Esophagus (tissue), 2 donors: ENCODE data around the gene PRTN3. TPM values are rescaled to one million over a fixed set of nuclear protein-coding genes. Genes with fewer than 3 reads are reported as not detected.
"Not testable (repeated sequence)": the region's sequence is repeated elsewhere in the genome, so short reads cannot be mapped to it uniquely, and the experiment has no call there.

ENCODE experiments used
- H3K27ac ChIP-seq, 2 donors: one replicate each; pipeline ENCODE4 v1.5.1; 2013; ENCODE audit warnings: low read depth in 2 of 2, mild to moderate bottlenecking in 2 of 2, inconsistent platforms in 1 of 2, low read length in 1 of 2, moderate library complexity in 1 of 2
- H3K27me3 ChIP-seq, 2 donors: one replicate each; pipeline ENCODE4 v1.6.1; 2013; ENCODE audit warnings: low read length in 2 of 2, control low read depth in 1 of 2, mild to moderate bottlenecking in 1 of 2; ENCODE audit not compliant: insufficient read depth in 2 of 2, control insufficient read depth in 1 of 2
- H3K36me3 ChIP-seq, 2 donors: one replicate each; pipeline ENCODE4 v1.6.1; 2013; ENCODE audit warnings: low read length in 1 of 2; ENCODE audit not compliant: control insufficient read depth in 2 of 2, insufficient read depth in 2 of 2
- H3K4me1 ChIP-seq, 2 donors: one replicate each; pipeline ENCODE4 v1.6.1; 2013; ENCODE audit warnings: low read length in 1 of 2; ENCODE audit not compliant: control insufficient read depth in 2 of 2, insufficient read depth in 2 of 2
- H3K4me3 ChIP-seq, 2 donors: one replicate each; pipeline ENCODE4 v1.5.1; 2013; ENCODE audit warnings: low read length in 2 of 2, mild to moderate bottlenecking in 2 of 2, low read depth in 1 of 2, moderate library complexity in 1 of 2
- H3K9me3 ChIP-seq, 2 donors: one replicate each; pipeline ENCODE4 v1.6.1; 2013; ENCODE audit warnings: mild to moderate bottlenecking in 2 of 2, low read depth in 1 of 2, low read length in 1 of 2, moderate library complexity in 1 of 2; ENCODE audit not compliant: control insufficient read depth in 2 of 2, insufficient read depth in 1 of 2
- WGBS, 2 donors: extraction: QIAGEN DNeasy Blood & Tissue Kit; methylation state at CpG; one replicate each; pipeline ENCODE4 v1.1.7; 2013; 5-methylcytosine and 5-hydroxymethylcytosine counted together
- polyA plus RNA-seq, 2 donors: library from polyadenylated mRNA; stranded (reverse); fragments of 200-250 nt; gene quantifications; one replicate each; pipeline ENCODE4 v1.2.3, GENCODE V29; 2013
- donor health status: healthy with polysubstance abuse.
- donor health status: Bipolar disorder and iron deficiency.

The PRTN3 gene
- polyA plus RNA-seq, 2 donors = not detected

GRCh38 chr19:816500-816857 is 24.3 kb upstream of the PRTN3 start:
- WGBS, 2 donors = 85 to 98% methylated on average over 2 of the region's 2 CpGs
- Histone ChIP-seq H3K27me3 (peaks cover 0 to 5% of the 10 kb centered on the region in 2 donors), H3K4me1 (no peaks in the 10 kb centered on the region), H3K36me3 (peaks cover 0 to 16% of the 10 kb centered on the region in 2 donors), H3K4me3 (no peak overlapping the region), H3K9me3 (peaks cover 0 to 2% of the 10 kb centered on the region in 2 donors), H3K27ac (no peak overlapping the region)

DNA sequence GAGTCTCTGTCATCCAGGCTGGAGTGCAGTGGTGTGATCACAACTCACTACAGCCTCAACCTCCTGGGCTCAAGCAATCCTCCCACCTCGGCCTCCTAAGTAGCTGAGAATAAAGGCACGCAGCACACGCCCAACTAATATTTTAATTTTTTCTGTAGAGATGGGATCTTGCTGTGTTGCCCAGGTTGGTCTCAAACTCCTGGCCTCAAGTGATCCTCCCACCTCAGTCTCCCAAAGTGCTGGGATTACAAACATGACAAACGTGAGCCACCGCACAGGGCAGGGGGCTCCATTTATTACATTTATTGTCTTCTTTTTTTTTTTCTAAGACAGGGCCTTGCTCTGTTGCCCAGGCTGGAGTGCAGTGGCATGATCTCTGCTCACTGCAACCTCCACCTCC is 20.6 kb upstream of the PRTN3 start:
- not testable (repeated sequence) for H3K9me3 ChIP-seq, H3K4me1 ChIP-seq, H3K36me3 ChIP-seq, H3K4me3 ChIP-seq, H3K27ac ChIP-seq
- peaks cover 0 to 15% of the 10 kb centered on the region in 2 donors for H3K27me3 ChIP-seq
- 89 to 96% methylated on average over 5 of the region's 5 CpGs for WGBS, 2 donors

DNA sequence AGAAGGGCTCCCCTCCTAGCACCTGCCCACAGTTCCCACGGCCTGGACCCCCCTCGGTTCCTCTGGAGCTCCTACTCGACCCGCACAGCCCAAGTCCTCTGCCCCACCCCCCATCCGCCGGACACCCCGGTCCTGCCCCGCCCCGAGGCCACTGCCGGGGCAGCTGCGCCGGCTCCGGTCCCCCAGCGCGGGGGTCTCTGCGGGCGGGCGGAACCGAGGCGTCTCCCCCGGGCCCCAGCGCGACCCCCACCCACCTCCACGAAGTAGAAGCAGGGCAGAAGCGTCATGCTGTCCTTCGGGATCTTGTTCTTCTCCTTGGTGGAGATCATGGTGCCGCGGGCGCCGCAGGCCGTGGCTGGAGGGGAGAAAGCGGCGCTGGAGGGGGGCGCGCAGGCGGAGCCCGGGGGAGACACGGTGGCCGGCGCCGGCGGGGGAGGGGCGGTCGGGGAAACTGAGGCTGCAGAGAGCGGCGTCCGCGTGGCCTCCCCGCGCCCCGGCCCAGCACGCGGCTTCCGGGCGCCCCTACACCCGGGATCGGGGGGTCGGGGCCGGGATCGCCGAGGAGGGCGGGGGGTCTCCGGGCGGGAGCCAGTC is 19.5 kb upstream of the PRTN3 start:
- Histone ChIP-seq H3K4me3 (peak overlapping the region in 1 of 2 donors; percentile 5), H3K4me1 (no peaks in the 10 kb centered on the region), H3K27me3 (peaks cover 0 to 15% of the 10 kb centered on the region in 2 donors), H3K27ac (no peak overlapping the region), H3K9me3 (no peaks in the 10 kb centered on the region), H3K36me3 (no peaks in the 10 kb centered on the region)
- 2% methylated on average over 29 to 64 of the region's 64 CpGs for WGBS, 2 donors

GRCh38 chr19:821825-822503 is 18.8 kb upstream of the PRTN3 start, which contains the start of gene PLPPR3:
Gene PLPPR3, minus strand, starts transcription at chr19:821955. Its CDS starts 396 bp downstream, at chr19:821559.
- peak within 1 kb of the TSS in 1 of 2 donors; percentile 5 for H3K4me3 ChIP-seq
- no peaks in the 10 kb centered on the region for H3K4me1 ChIP-seq
- no peak within 1 kb of the TSS for H3K27ac ChIP-seq
- 1 to 3% methylated on average over 27 to 86 of the region's 86 CpGs for WGBS, 2 donors
- H3K9me3 ChIP-seq = no peaks in the 10 kb centered on the region
- H3K36me3 ChIP-seq = no peaks in the 10 kb centered on the region
- H3K27me3 ChIP-seq = peaks cover 0 to 15% of the 10 kb centered on the region in 2 donors

DNA sequence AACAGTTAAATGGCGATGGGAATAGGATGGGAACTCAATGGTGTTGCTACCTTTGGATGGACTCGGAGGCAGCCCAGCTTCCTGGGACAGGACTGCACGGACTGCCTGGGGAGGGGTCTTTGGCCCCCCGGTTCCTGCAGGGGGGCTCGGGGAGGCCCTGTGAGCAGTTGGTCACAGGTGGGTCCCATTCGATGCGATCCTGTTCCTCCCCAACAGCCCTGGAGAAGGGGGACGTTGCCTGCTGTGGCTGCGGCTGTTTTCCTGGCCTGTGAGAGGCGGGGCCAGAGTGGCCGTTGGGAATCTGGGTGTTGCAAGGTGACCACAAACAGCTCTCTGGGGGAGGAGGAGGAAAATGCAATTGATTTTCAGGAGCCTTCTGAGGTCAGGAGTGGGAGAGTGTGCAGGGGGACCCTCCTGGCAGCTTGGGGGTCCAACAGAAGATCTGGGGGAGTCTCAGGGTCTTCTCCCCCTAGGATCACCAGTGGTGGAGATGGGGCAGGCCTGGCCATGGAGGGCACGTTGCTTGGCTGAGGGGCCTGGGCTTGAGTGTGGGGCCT is 17.2 kb upstream of the PRTN3 start:
- Histone ChIP-seq H3K4me1 (no peaks in the 10 kb centered on the region), H3K27me3 (peaks cover 0 to 15% of the 10 kb centered on the region in 2 donors), H3K36me3 (no peaks in the 10 kb centered on the region), H3K27ac (no peak overlapping the region), H3K4me3 (no peak overlapping the region), H3K9me3 (no peaks in the 10 kb centered on the region)
- WGBS, 2 donors = 55 to 56% methylated on average over 12 of the region's 12 CpGs

- Histone ChIP-seq H3K27ac (no peak overlapping the region), H3K4me3 (no peak overlapping the region), H3K9me3 (no peaks in the 10 kb centered on the region), H3K27me3 (peaks cover 0 to 15% of the 10 kb centered on the region in 2 donors), H3K36me3 (no peaks in the 10 kb centered on the region), H3K4me1 (no peaks in the 10 kb centered on the region)
- WGBS, 2 donors = 73 to 74% methylated on average over 15 of the region's 15 CpGs
Measured at GRCh38 chr19:824885-825284, 15.9 kb upstream of the PRTN3 start.

DNA sequence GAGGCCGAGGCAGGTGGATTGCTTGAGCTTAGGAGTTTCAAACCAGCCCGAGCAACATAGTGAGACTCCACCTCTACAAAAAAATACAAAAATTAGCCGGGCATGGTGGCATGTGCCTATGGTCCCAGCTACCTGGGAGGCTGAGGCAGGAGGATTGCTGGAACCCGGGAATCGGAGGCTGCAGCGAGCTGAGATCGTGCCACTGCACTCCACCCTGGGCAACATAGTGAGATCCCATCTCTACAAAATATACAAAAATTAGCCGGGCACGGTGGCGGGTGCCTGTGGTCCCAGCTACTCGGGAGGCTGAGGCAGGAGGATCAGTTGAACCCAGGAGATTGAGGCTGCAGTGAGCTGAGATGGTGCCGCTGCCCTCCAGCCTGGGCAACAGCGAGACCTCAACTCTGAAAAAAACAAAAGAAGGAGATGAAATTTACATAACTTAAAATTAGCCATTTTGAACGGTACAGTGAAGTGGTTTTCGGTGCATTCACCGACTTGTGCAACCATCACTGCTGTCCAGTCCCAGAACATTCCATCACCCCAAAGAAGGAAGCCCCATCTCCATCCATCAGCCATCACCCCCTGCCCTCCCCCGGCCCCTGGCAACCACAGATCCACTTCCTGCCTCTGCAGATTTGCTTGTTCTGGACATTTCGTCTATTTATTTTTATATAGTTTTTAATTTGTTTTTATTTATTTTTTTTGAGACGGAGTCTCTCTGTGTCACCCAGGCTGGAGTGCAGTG is 14.7 kb upstream of the PRTN3 start:
- H3K27ac ChIP-seq = no peak overlapping the region
- WGBS, 2 donors = 76 to 80% methylated on average over 19 of the region's 19 CpGs
- H3K9me3 ChIP-seq = no peaks in the 10 kb centered on the region
- no peaks in the 10 kb centered on the region for H3K36me3 ChIP-seq
- no peaks in the 10 kb centered on the region for H3K4me1 ChIP-seq
- H3K27me3 ChIP-seq = peaks cover 0 to 17% of the 10 kb centered on the region in 2 donors
- no peak overlapping the region for H3K4me3 ChIP-seq

DNA sequence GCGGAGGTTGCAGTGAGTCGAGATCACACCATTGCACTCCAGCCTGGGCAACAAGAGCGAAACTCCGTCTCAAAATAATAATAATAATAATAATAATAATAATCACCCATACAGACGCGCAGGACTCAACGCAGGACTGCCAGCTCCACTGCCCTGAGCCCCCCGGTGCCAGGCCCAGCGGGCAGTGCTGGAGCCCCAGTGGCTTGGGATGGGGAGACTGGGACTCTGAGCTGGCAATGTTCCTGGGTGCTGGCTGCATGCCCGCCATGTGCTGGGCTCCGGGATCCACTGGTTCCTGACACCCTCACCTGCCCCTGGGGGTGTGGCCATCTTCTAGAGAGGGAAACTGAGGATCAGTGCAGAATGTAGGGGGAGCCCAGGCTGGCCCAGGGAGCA is 13.5 kb upstream of the PRTN3 start:
- H3K27ac ChIP-seq = no peak overlapping the region
- H3K4me3 ChIP-seq = no peak overlapping the region
- no peaks in the 10 kb centered on the region for H3K36me3 ChIP-seq
- H3K9me3 ChIP-seq = no peaks in the 10 kb centered on the region
- WGBS, 2 donors = 86 to 87% methylated on average over 11 of the region's 11 CpGs
- no peaks in the 10 kb centered on the region for H3K4me1 ChIP-seq
- peaks cover 0 to 6% of the 10 kb centered on the region in 2 donors for H3K27me3 ChIP-seq

GRCh38 chr19:827710-828321 is 13.0 kb upstream of the PRTN3 start, which contains the start of gene AZU1:
Gene AZU1, plus strand, starts transcription at chr19:827837. Its CDS starts 10 bp downstream, at chr19:827847.
- Histone ChIP-seq H3K27me3 (peaks cover 0 to 2% of the 10 kb centered on the region in 2 donors), H3K36me3 (no peaks in the 10 kb centered on the region), H3K4me3 (no peak within 1 kb of the TSS), H3K27ac (no peak within 1 kb of the TSS), H3K4me1 (no peaks in the 10 kb centered on the region), H3K9me3 (no peaks in the 10 kb centered on the region)
- 54 to 61% methylated on average over 32 to 33 of the region's 33 CpGs for WGBS, 2 donors
